Activated CD4-positive, alpha-beta T cell treated with anti-CD3 and anti-CD28 coated beads, Interleukin-2, amount 10 ng/mL, durations not matched to agents 7 days and 5 days (primary cell): Measurements from ENCODE around the gene ADAM23. TPM values are rescaled to one million over a fixed set of nuclear protein-coding genes. Genes with fewer than 3 reads are reported as not detected.

Experiments
- CTCF ChIA-PET: fragments of 350-600 bp; sonication (Branson Sonifier 250); formaldehyde crosslinking; loops from one replicate; lab custom pipeline; 2021; ENCODE audit warnings: antibody characterized with exemption; lab: Charles Lee
- POLR2A ChIA-PET: fragments of 350-600 bp; sonication (Branson Sonifier 250); formaldehyde crosslinking; loops from one replicate; lab custom pipeline; 2021; ENCODE audit warnings: antibody characterized with exemption; lab: Charles Lee
- DNase-seq: peaks from one replicate; pipeline ENCODE4 v3.0.0-alpha.2; 2020
- H3K27ac Mint-ChIP-seq: one replicate; pipeline ENCODE4 v1.8.0; 2021; ENCODE audit warnings: mild to moderate bottlenecking, moderate library complexity, mixed read lengths
- H3K27me3 Mint-ChIP-seq: one replicate; pipeline ENCODE4 v1.8.0; 2021; ENCODE audit warnings: mixed read lengths
- H3K36me3 Mint-ChIP-seq: one replicate; pipeline ENCODE4 v1.8.0; 2021; ENCODE audit warnings: low read depth, mixed read lengths
- H3K4me1 Mint-ChIP-seq: one replicate; pipeline ENCODE4 v1.8.0; 2021; ENCODE audit warnings: mixed read lengths
- H3K4me3 Mint-ChIP-seq: one replicate; pipeline ENCODE4 v1.8.0; 2021; ENCODE audit warnings: mild to moderate bottlenecking, moderate library complexity, mixed read lengths
- H3K9me3 Mint-ChIP-seq: one replicate; pipeline ENCODE4 v1.8.0; 2021; ENCODE audit warnings: mixed read lengths
- total RNA-seq, 2 experiments: library from RNA; stranded (reverse); gene quantifications; one replicate each; pipeline ENCODE4 v1.2.3, GENCODE V29; 2021

The ADAM23 gene
- total RNA-seq, 2 experiments from 2014 or later = 0.75 to 0.89 TPM

DNA sequence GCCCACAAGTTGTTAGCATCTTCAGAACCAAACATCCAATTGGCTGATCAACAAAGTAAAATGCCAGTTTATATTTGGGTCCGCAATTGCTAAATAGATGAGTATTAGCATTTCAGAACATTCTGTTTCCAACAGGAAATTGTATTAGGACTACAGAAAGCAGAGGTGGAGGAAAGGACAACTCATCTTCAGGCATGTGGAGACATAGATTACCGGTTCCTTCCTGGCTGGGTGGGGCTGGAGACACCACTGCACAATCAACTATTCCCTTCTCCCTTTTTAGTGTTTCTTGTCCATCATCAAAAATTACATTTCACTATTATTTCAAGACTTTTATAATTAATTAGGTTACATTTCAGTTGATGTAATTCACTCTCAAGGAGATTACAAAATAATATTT is 83.8 kb downstream of the ADAM23 start:
- Mint-ChIP-seq H3K27ac (no peak overlapping the region), H3K9me3 (peaks cover 5% of the 10 kb centered on the region), H3K27me3 (peaks cover 34% of the 10 kb centered on the region), H3K4me1 (peaks cover 18% of the 10 kb centered on the region), H3K36me3 (no peaks in the 10 kb centered on the region), H3K4me3 (no peak overlapping the region)
- no peak for DNase-seq
- POLR2A ChIA-PET = no interaction called here
- CTCF ChIA-PET = no interaction called here

DNA sequence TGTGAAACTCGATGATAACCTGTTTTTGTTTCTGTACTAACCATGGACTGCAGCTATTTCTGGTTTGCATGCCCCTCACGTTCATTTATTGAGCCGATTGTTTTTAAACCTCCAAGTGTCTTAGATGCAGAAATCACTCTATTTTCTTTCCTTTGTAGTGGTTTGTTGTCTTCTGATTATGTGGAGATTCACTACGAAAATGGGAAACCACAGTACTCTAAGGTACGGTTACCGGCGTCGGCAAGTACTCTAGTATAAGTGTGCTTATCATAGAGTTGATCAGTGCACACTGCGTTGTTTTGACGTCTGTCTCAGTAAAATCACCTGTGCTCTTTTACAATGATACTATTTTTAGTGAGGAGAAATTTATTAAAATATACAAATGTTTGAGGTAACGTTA is 87.4 kb downstream of the ADAM23 start:
- DNase-seq = peak; percentile 69
- Mint-ChIP-seq H3K4me1 (peaks cover 21% of the 10 kb centered on the region), H3K36me3 (no peaks in the 10 kb centered on the region), H3K27me3 (peaks cover 43% of the 10 kb centered on the region), H3K4me3 (peak overlapping the region; percentile 51), H3K27ac (peak overlapping the region; percentile 6), H3K9me3 (no peaks in the 10 kb centered on the region)
- POLR2A ChIA-PET = interaction anchor here (0.6 kb wide), 1 partner anchor 28 kb away, joined by 3 read pairs; no protein-coding TSS in a partner anchor
- CTCF ChIA-PET = no interaction called here

DNA sequence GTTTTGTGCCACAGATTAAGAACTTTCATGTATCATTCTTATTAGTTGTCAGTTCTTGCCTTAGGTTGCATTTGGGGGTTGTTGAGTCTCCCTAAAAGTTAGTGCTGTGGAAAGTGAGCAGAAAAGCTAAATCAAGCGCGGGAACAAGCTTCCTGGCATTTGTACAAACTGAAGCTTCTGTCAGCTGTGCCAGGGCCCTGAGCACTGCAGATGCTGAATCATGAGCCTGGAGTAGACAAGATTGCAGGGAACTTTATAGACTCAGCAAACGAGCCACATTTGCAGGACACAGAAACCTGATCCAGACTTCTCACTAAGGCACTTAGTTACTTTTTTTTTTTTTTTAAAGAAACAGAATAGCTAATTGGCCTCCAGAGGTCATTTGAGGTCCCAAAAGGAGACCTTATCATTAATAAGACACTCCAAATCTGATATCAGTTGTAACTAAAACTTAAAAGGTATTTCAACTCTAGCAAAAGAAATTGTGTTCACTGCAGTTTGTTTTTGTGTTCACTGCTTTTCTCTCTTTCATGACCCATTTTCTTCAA is 88.7 kb downstream of the ADAM23 start:
- no peak for DNase-seq
- H3K27me3 Mint-ChIP-seq = peaks cover 44% of the 10 kb centered on the region
- H3K4me3 Mint-ChIP-seq = no peak overlapping the region
- ChIA-PET CTCF (no interaction called here), POLR2A (no interaction called here)
- peaks cover 25% of the 10 kb centered on the region for H3K4me1 Mint-ChIP-seq
- no peaks in the 10 kb centered on the region for H3K36me3 Mint-ChIP-seq
- H3K9me3 Mint-ChIP-seq = no peaks in the 10 kb centered on the region
- no peak overlapping the region for H3K27ac Mint-ChIP-seq

DNA sequence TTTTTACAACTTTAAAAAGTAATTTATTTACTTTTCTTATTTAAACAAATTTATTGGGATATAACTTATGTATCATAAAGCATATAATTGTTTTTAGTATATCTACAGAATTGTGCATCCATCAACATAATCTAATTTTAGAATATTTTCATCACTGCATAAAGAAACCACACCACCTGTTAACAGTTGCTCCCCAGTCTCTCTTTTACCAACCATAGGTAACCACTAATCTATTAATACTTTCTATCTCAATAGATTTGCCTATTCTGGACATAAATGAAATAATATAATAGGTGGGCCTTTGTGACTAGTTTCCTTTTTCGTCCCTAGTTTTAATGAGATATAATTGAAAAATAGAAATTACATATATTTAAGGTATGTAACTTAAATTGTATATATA is 90.6 kb downstream of the ADAM23 start:
- Mint-ChIP-seq H3K4me1 (peaks cover 27% of the 10 kb centered on the region), H3K27ac (no peak overlapping the region), H3K27me3 (peaks cover 32% of the 10 kb centered on the region), H3K9me3 (no peaks in the 10 kb centered on the region), H3K4me3 (no peak overlapping the region), H3K36me3 (no peaks in the 10 kb centered on the region)
- ChIA-PET POLR2A (no interaction called here), CTCF (no interaction called here)
- DNase-seq = no peak

DNA sequence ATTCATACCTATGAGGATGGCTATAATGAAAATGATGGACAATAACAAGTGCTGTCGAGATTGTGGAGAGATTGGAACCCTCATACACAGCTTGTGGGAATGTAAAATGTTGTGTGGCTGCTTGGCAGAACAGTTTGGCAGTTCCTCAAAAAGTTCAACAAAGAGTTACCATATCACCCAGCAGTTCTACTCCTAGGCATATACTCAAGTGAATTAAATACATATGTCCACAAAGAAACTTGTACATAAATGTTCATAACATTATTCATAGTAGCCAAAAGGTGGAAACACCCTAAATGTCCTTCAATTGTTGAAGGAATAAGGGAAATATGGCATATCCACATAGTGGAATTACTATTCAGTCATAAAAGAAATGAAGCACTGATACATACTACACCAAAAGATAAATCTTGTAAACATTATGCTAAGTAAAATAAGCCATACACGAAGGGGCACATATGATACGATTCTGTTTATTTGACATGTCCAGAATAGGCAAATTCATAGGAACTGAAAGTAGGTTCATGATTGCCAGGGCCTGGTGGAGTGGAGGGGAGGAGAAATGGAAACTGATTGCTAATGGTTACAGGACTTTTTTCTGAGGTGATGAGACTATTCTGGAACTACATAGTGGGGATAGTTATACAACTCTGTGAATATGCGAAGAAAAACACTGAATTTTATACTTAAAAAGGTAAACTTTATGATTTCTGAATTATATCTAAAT is 92.1 kb downstream of the ADAM23 start:
- ChIA-PET POLR2A (no interaction called here), CTCF (no interaction called here)
- H3K4me3 Mint-ChIP-seq = no peak overlapping the region
- no peaks in the 10 kb centered on the region for H3K36me3 Mint-ChIP-seq
- peaks cover 33% of the 10 kb centered on the region for H3K27me3 Mint-ChIP-seq
- H3K9me3 Mint-ChIP-seq = no peaks in the 10 kb centered on the region
- DNase-seq = no peak
- no peak overlapping the region for H3K27ac Mint-ChIP-seq
- H3K4me1 Mint-ChIP-seq = peaks cover 24% of the 10 kb centered on the region

DNA sequence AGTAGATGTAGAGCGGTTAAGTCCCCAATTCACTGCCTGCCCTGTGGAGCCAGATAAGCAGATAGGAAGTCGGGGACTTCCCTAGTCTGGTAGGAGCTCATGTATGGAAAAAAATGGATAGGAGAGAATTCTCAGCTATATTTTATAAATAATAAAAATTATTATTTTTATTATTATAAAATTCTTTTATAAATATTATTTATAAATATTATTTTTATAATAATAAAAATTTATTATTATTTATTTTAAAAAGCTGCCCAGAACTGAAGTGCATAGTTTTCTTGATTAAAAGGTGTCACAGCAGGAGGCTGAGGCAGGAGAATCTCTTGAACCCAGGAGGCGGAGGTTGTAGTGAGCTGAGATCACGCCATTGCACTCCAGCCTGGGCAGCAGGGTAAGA is 97.4 kb downstream of the ADAM23 start:
- Mint-ChIP-seq H3K4me1 (peaks cover 24% of the 10 kb centered on the region), H3K4me3 (no peak overlapping the region), H3K27ac (no peak overlapping the region), H3K9me3 (peaks cover 5% of the 10 kb centered on the region), H3K27me3 (peaks cover 16% of the 10 kb centered on the region), H3K36me3 (no peaks in the 10 kb centered on the region)
- POLR2A ChIA-PET = no interaction called here
- CTCF ChIA-PET = no interaction called here
- DNase-seq = no peak

DNA sequence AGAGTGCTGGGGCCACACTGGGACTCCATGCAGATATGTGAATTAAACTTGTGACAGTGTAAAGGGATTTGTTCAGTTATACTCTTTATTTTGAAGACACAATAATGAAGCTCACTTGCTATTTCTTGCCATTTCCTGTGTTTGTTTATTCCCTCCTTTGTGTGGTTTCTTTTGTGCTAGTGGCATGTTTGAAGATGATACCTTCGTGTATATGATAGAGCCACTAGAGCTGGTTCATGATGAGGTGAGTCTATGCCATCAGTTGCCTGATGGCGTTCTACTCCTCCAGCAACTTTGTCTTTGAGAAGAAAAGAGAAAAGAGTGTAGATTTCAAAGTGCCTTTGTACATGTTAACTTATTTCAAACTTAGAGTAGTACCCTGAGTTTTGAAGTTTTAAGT is 99.7 kb downstream of the ADAM23 start:
- ChIA-PET POLR2A (no interaction called here), CTCF (interaction anchor here (0.9 kb wide), 1 partner anchor 22 kb away, joined by 3 read pairs; no protein-coding TSS in a partner anchor)
- Mint-ChIP-seq H3K27me3 (peaks cover 8% of the 10 kb centered on the region), H3K4me3 (no peak overlapping the region), H3K27ac (peak overlapping the region; percentile 22), H3K4me1 (peaks cover 18% of the 10 kb centered on the region), H3K9me3 (peaks cover 5% of the 10 kb centered on the region), H3K36me3 (no peaks in the 10 kb centered on the region)
- DNase-seq = no peak

DNA sequence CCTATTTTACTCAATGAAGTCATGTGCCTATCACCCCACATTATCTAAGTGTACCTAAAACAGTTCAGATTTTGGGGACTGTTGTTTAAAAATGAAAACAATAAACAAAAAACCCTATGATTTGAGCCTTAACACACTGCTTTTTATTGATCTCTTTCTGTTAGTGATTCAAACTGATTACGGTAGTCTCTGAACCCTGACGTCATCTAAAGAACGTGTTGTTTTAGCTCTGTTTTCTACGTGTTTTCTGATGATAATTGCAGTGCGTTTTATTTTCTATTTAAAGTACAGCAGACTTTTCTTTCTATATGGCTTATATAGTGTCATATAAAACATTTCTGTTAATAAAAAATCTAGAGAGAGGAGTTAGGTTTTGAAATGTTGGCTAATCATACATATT is 105.1 kb downstream of the ADAM23 start:
- Mint-ChIP-seq H3K27ac (no peak overlapping the region), H3K36me3 (no peaks in the 10 kb centered on the region), H3K27me3 (peaks cover 2% of the 10 kb centered on the region), H3K4me3 (no peak overlapping the region), H3K9me3 (peaks cover 2% of the 10 kb centered on the region), H3K4me1 (peaks cover 6% of the 10 kb centered on the region)
- ChIA-PET CTCF (interaction anchor here (1.0 kb wide), 1 partner anchor 9 kb away, joined by 3 read pairs; no protein-coding TSS in a partner anchor), POLR2A (no interaction called here)
- no peak for DNase-seq

DNA sequence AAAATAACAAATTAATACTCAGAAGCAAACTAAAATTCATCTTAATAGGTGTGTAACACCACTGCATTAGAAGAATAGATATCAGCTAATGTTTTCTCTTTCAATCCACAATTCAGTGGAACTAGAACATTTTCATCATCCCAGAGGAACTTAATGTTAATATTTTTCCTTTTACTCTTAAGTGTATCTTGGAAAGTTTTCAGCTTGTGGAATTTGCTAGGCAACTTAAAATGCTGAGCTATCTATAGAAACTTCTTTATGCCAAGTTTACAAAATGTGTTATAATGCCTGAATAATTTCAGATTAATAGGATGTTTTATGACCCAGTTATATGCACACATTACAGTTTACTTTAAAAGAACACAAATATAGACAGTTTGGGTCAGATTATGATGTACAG is 112.4 kb downstream of the ADAM23 start:
- DNase-seq = no peak
- ChIA-PET POLR2A (no interaction called here), CTCF (no interaction called here)
- H3K9me3 Mint-ChIP-seq = no peaks in the 10 kb centered on the region
- no peak overlapping the region for H3K4me3 Mint-ChIP-seq
- peaks cover 33% of the 10 kb centered on the region for H3K4me1 Mint-ChIP-seq
- no peak overlapping the region for H3K27ac Mint-ChIP-seq
- peaks cover 17% of the 10 kb centered on the region for H3K27me3 Mint-ChIP-seq
- no peaks in the 10 kb centered on the region for H3K36me3 Mint-ChIP-seq

DNA sequence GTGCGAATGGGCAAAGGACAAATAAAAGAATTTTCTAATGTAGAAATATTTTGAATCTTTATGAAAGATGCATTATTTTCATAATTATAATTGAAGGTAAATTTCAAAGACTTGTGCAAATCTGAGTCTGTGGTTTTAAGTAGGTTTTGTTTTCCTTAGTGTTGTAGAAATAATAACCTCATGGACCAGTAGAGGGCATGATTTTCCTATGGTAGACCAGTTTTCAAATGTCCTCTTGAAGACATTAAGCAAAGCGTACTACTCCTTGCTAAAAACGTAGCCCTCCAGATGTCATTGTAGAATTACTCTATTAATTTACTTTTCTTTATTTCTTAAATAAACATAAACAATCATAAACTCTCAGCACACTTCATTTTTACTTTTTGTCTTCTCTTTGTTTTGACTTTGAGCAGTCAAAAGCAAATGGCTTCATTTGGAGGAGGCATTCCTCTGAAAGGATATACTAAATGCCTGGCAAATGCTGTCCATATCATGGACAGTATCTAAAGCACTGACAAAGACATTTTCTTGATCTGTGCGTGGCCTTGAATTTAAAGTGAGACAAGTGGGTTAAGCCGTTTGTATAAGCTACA is 113.1 kb downstream of the ADAM23 start:
- ChIA-PET POLR2A (no interaction called here), CTCF (interaction anchor here (0.6 kb wide), 1 partner anchor 439 kb away, joined by 4 read pairs; no protein-coding TSS in a partner anchor)
- Mint-ChIP-seq H3K27me3 (peaks cover 17% of the 10 kb centered on the region), H3K4me3 (no peak overlapping the region), H3K36me3 (no peaks in the 10 kb centered on the region), H3K9me3 (no peaks in the 10 kb centered on the region), H3K27ac (no peak overlapping the region), H3K4me1 (peaks cover 33% of the 10 kb centered on the region)
- peak; percentile 19 for DNase-seq

DNA sequence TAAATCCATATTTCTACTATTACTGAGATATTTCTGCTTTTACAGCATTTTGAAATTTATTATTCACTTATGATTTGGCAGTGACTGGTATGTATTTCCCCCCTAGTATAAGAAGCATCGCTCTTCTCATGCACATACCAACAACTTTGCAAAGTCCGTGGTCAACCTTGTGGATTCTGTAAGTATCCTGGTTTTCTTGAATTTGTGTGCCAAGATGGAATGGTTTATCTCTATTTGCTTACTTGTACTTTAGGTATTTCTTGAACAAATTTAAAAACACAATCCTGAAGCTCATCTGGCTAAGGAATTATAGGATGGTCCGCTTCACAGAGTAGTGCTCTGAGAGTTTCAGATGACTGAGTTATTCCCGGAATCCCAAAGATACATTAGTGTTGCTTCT is 114.0 kb downstream of the ADAM23 start:
- DNase-seq = no peak
- Mint-ChIP-seq H3K27ac (no peak overlapping the region), H3K9me3 (no peaks in the 10 kb centered on the region), H3K4me1 (peaks cover 33% of the 10 kb centered on the region), H3K36me3 (no peaks in the 10 kb centered on the region), H3K4me3 (no peak overlapping the region), H3K27me3 (peaks cover 17% of the 10 kb centered on the region)
- ChIA-PET POLR2A (no interaction called here), CTCF (no interaction called here)

DNA sequence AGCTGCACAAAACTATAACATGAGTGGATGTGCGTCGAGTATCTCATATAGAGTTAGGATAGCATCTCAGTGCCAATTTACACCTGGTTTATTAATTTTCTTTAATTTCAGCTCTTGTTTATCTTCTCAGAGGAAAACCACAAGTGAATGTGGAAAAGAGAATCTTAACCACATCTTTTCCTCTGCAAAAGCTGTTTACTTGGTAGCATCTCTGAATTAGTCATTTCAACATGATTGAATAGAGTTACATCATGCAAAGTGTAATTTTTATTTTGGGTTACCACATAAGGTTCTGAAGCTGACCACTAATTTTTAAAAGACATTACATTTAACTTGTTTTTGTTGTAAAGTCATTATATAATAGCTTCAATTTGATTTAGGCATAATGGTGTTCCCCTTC is 115.2 kb downstream of the ADAM23 start:
- peaks cover 33% of the 10 kb centered on the region for H3K4me1 Mint-ChIP-seq
- no peaks in the 10 kb centered on the region for H3K9me3 Mint-ChIP-seq
- H3K36me3 Mint-ChIP-seq = no peaks in the 10 kb centered on the region
- H3K27me3 Mint-ChIP-seq = peaks cover 17% of the 10 kb centered on the region
- ChIA-PET POLR2A (interaction anchor here (0.6 kb wide), 1 partner anchor 28 kb away, joined by 3 read pairs; no protein-coding TSS in a partner anchor), CTCF (interaction anchor here (1.1 kb wide), 1 partner anchor 17 kb away, joined by 4 read pairs; no protein-coding TSS in a partner anchor)
- no peak for DNase-seq
- H3K27ac Mint-ChIP-seq = peak overlapping the region; percentile 73
- H3K4me3 Mint-ChIP-seq = peak overlapping the region; percentile 25

DNA sequence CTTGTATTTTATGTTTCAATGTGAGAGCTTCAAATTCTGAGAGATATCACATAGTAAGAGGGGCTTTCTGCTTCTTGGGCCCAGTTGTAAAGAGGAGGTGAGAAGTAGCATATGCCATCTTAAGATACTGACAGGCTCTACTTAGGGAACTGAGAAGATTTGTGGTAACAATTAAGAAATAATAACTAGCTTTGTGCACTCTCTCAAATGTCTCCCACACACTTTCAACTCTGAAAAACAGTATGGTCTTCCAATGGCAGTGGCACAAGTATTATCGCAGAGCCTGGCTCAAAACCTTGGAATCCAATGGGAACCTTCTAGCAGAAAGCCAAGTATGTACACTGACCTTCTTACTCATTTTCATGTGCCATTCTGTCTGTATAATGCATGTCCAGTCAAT is 118.6 kb downstream of the ADAM23 start:
- Mint-ChIP-seq H3K4me1 (peaks cover 28% of the 10 kb centered on the region), H3K4me3 (no peak overlapping the region)
- CTCF ChIA-PET = interaction anchor here (0.6 to 1.0 kb wide), 3 partner anchors 9 to 170 kb away, joined by 4 to 7 read pairs (median 6); no protein-coding TSS in a partner anchor

More for the DNA sequence above, 118.6 kb downstream of the ADAM23 start:
- Mint-ChIP-seq H3K9me3 (no peaks in the 10 kb centered on the region), H3K27ac (no peak overlapping the region), H3K27me3 (peaks cover 9% of the 10 kb centered on the region), H3K36me3 (no peaks in the 10 kb centered on the region)
- POLR2A ChIA-PET = no interaction called here
- DNase-seq = no peak
